ENCODE results near the gene ARR3.
"Not testable (repeated sequence)": the region's sequence is repeated elsewhere in the genome, so short reads cannot be mapped to it uniquely, and the experiment has no call there.

ARR3 gene

DNA sequence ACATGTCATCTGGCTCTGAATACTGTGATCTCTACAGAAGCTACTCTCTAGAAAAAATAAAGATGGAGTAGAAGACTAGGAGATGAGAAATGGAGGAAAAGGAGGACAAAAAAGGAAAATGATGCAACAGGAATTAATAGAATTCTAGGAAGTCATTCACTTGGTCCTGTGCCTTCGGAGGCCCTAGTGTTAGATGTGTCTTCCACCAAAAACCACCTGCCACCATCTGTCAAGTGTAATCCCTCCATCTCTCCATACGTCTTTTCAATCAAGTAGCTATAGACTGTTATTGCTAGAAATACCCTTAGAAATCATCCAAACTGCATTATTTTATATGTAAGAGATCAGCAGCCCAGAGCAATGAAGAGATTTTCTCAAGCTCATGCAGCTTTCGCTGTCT, 10.9 kb downstream of the ARR3 start:
- DNase-seq = no peak

- no peak for DNase-seq
Observed at GRCh38 chrX:70280573-70280972, 12.4 kb downstream of the ARR3 start.

GRCh38 chrX:70281951-70282350, 13.8 kb downstream of the ARR3 start, which contains the start of gene RAB41:
Gene RAB41, plus strand, starts transcription at chrX:70282172. Its CDS starts 46 bp downstream, at chrX:70282218.
- no peak for DNase-seq

GRCh38 chrX:70289168-70289792, 21.1 kb downstream of the ARR3 start:
- DNase-seq = no peak

DNA sequence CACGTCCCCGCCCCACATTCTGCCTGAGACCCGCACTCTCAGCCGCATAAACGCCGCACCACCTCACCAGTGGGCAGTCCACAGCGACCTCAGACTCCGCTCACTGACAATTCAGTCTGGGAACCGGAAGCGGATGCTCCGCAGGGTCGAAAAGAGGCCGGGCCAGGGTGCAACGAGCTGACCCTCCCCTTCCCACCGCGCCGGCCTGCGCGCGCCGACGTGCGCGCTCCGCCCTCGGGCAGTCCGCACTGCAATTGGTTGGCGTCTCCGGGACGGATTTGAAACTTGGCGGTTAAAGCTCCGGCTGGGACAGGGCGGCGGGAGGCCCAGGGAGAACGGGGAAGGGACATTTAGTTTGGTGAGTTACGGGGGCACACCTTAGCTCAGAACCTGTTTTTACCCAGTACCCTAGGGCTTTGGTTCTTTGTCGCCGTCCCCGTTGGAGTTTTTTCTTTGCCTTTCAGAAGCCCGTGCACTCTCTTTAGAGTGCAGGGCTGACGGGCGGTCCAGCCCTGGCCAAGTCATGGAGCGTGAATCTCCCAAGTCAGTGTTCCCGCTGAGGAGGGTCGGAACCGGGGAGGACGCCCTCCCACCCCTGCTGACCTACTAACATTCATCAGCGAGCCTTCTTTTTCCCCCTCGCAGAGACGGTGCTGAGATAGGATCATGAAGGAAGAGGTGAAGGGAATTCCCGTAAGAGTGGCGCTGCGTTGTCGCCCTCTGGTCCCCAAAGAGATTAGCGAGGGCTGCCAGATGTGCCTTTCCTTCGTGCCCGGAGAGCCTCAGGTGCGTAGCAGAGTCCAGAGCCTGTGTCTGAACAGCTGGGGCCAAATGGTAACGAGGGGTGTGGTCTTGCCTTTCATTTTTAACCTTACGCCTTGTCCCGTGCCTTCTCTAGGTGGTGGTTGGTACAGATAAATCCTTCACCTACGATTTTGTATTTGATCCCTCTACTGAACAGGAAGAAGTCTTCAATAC, 21.9 kb downstream of the ARR3 start, which contains the start of the genes KIF4A and PDZD11:
KIF4A (plus strand) TSS at position 312 of the 978 bp plus-strand sequence; CDS start at position 667, 355 bp downstream.
PDZD11 (minus strand) TSS at position 135 of the 978 bp plus-strand sequence. CDS start 586 bp downstream, outside the sequence.
- peak in 48 of 51 donors; percentile 2 to 76 (median 52) for DNase-seq

DNA sequence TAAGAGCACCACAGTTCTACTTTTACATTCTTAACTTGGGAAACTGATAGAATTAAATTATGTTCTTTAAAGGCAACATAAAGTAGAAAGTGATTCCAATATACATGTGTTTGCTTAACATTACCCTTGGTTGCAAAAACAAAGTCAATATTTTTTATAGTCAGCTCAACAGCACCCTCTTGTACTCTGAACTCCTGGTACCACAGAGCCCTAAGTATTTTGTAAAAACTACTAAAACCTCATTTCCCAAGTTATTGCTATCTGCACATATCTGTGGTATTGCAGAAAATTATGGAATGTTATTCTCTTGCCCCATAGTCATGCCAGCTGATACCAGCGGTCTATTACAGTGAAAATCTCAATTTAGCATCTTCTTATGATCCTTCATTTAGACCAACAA, 24.7 kb downstream of the ARR3 start:
- DNase-seq = no peak

GRCh38 chrX:70293621-70294020, 25.5 kb downstream of the ARR3 start:
- DNase-seq = no peak

- DNase-seq = no peak
Observed at GRCh38 chrX:70301716-70302115, 33.6 kb downstream of the ARR3 start.

- DNase-seq = no peak
Observed at GRCh38 chrX:70313503-70313902, 45.4 kb downstream of the ARR3 start.

DNA sequence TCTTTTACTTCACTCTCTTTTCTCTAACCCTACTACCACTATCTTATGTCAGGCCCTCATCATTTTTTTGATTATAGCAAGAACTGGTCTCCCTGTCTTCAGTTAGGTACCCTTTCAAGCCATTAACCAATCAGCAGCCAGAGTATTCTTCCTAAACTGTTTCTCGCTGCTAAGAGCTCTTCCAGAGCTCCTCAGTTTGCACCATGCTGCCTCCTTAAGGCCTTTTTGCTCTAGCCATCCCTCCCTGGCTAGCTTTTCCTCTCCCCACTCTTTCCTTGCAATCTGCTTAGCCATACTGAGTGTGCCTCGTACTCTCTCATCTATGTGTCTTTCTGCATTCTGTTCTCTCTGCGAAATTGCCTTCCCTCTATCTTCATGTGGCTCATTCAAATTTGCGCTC, 54.6 kb downstream of the ARR3 start:
- no peak for DNase-seq

DNA sequence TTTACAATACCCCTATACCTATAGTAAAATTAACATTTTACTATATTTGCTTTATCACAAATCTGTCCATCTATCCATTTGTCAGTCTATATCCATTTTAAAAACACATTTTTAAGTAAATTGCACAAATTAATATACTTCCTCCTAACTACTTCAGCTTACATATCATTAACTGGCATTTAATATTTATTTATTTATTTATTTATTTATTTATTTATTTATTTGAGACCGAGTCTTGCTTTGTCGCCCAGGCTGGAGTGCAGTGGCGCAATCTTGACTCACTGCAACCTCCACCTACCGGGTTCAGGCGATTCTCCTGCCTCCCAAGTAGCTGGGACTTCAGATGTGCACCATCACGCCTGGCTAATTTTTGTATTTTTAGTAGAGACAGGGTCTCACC, 55.5 kb downstream of the ARR3 start:
- not testable (repeated sequence) for DNase-seq

GRCh38 chrX:70324326-70324725, 56.2 kb downstream of the ARR3 start:
- DNase-seq = no peak

GRCh38 chrX:70331161-70331560, 63.0 kb downstream of the ARR3 start:
- DNase-seq = no peak

Measured in hypothalamus (tissue), 51 donors.